ENCODE results near the gene KCNT2. TPM values are rescaled to one million over a fixed set of nuclear protein-coding genes. Genes with fewer than 3 reads are reported as not detected.

KCNT2 gene
- total RNA-seq, 1 donor from 2014 or later: 26.1 TPM

- H3K4me3 Mint-ChIP-seq (ENCODE audit: low read depth): no peak overlapping the region
- peaks cover 2% of the 10 kb centered on the region for H3K36me3 Mint-ChIP-seq (ENCODE audit: insufficient read depth)
- H3K27me3 Mint-ChIP-seq: no peaks in the 10 kb centered on the region
- H3K9me3 Mint-ChIP-seq (ENCODE audit: low read depth): no peaks in the 10 kb centered on the region
- no peak for DNase-seq (ENCODE audit: low spot score, unreplicated experiment)
- no peak for TF ChIP-seq CTCF (IDR thresholded peaks at IDR 0.05; ENCODE audit: unreplicated experiment)
- H3K4me1 Mint-ChIP-seq (ENCODE audit: low read depth): peaks cover 21% of the 10 kb centered on the region
- no peak overlapping the region for H3K27ac Mint-ChIP-seq
Observed at GRCh38 chr1:196459383-196459782, 148.9 kb downstream of the KCNT2 start.

GRCh38 chr1:196454792-196455191 is 153.4 kb downstream of the KCNT2 start:
- no peaks in the 10 kb centered on the region for H3K27me3 Mint-ChIP-seq
- peaks cover 23% of the 10 kb centered on the region for H3K4me1 Mint-ChIP-seq (ENCODE audit: low read depth)
- TF ChIP-seq CTCF (IDR thresholded peaks at IDR 0.05; ENCODE audit: unreplicated experiment): no peak
- no peak overlapping the region for H3K27ac Mint-ChIP-seq
- no peak overlapping the region for H3K4me3 Mint-ChIP-seq (ENCODE audit: low read depth)
- no peak for DNase-seq (ENCODE audit: low spot score, unreplicated experiment)
- H3K9me3 Mint-ChIP-seq (ENCODE audit: low read depth): no peaks in the 10 kb centered on the region
- H3K36me3 Mint-ChIP-seq (ENCODE audit: insufficient read depth): peaks cover 3% of the 10 kb centered on the region

GRCh38 chr1:196451103-196451502 is 157.1 kb downstream of the KCNT2 start:
- H3K4me1 Mint-ChIP-seq (ENCODE audit: low read depth): peaks cover 19% of the 10 kb centered on the region
- no peak for DNase-seq (ENCODE audit: low spot score, unreplicated experiment)
- peaks cover 5% of the 10 kb centered on the region for H3K9me3 Mint-ChIP-seq (ENCODE audit: low read depth)
- no peak overlapping the region for H3K27ac Mint-ChIP-seq
- H3K4me3 Mint-ChIP-seq (ENCODE audit: low read depth): no peak overlapping the region
- H3K36me3 Mint-ChIP-seq (ENCODE audit: insufficient read depth): peaks cover 7% of the 10 kb centered on the region
- no peak for TF ChIP-seq CTCF (IDR thresholded peaks at IDR 0.05; ENCODE audit: unreplicated experiment)
- H3K27me3 Mint-ChIP-seq: no peaks in the 10 kb centered on the region

- no peak for TF ChIP-seq CTCF (IDR thresholded peaks at IDR 0.05; ENCODE audit: unreplicated experiment)
- H3K4me1 Mint-ChIP-seq (ENCODE audit: low read depth): peaks cover 18% of the 10 kb centered on the region
- peaks cover 7% of the 10 kb centered on the region for H3K36me3 Mint-ChIP-seq (ENCODE audit: insufficient read depth)
- H3K4me3 Mint-ChIP-seq (ENCODE audit: low read depth): no peak overlapping the region
- H3K27me3 Mint-ChIP-seq: no peaks in the 10 kb centered on the region
- H3K9me3 Mint-ChIP-seq (ENCODE audit: low read depth): peaks cover 5% of the 10 kb centered on the region
- DNase-seq (ENCODE audit: low spot score, unreplicated experiment): no peak
- no peak overlapping the region for H3K27ac Mint-ChIP-seq
Observed at GRCh38 chr1:196450143-196451095, 157.8 kb downstream of the KCNT2 start.

- TF ChIP-seq CTCF (IDR thresholded peaks at IDR 0.05; ENCODE audit: unreplicated experiment): no peak
- Mint-ChIP-seq H3K27ac (no peak overlapping the region), H3K4me1 (ENCODE audit: low read depth) (peaks cover 20% of the 10 kb centered on the region), H3K4me3 (ENCODE audit: low read depth) (no peak overlapping the region), H3K27me3 (no peaks in the 10 kb centered on the region), H3K36me3 (ENCODE audit: insufficient read depth) (peaks cover 5% of the 10 kb centered on the region), H3K9me3 (ENCODE audit: low read depth) (peaks cover 5% of the 10 kb centered on the region)
- DNase-seq (ENCODE audit: low spot score, unreplicated experiment): no peak
Observed at GRCh38 chr1:196449460-196449859, 158.8 kb downstream of the KCNT2 start.
